Ureter (tissue), 1 donor: Measurements from ENCODE around the gene IRAK2. TPM values are rescaled to one million over a fixed set of nuclear protein-coding genes. Genes with fewer than 3 reads are reported as not detected.
A peak's percentile ranks its signal among the peaks of the same experiment; 100 is the strongest.

Experiments used
- DNase-seq: peaks from one replicate; pipeline ENCODE4 v3.0.0-alpha.2; 2020; ENCODE audit warnings: low spot score
- total RNA-seq: library from RNA; stranded (reverse); gene quantifications from one replicate; pipeline ENCODE4 v1.2.4, GENCODE V29; 2023
- donor health status: DM: yes; HTN: yes; CAD: no.

Gene IRAK2
- total RNA-seq, 1 donor from 2014 or later = 20.3 TPM

GRCh38 chr3:10223676-10224639 lies 59.2 kb downstream of the IRAK2 start:
- no peak for DNase-seq

- peak; percentile 86 for DNase-seq
These were observed 60.3 kb downstream of the IRAK2 start for GRCh38 chr3:10224794-10225665.

GRCh38 chr3:10226293-10226692 lies 61.6 kb downstream of the IRAK2 start:
- no peak for DNase-seq

GRCh38 chr3:10228248-10228950 lies 63.7 kb downstream of the IRAK2 start:
- no peak for DNase-seq

GRCh38 chr3:10229576-10229975 lies 64.9 kb downstream of the IRAK2 start:
- DNase-seq = no peak

- DNase-seq = no peak
These were observed 67.4 kb downstream of the IRAK2 start for GRCh38 chr3:10232137-10232536.

GRCh38 chr3:10233988-10234387 lies 69.3 kb downstream of the IRAK2 start:
- DNase-seq = no peak

- DNase-seq = no peak
These were observed 70.0 kb downstream of the IRAK2 start for GRCh38 chr3:10234526-10235230.

- no peak for DNase-seq
These were observed 70.8 kb downstream of the IRAK2 start for GRCh38 chr3:10235551-10235950.

GRCh38 chr3:10238345-10239183 lies 73.8 kb downstream of the IRAK2 start:
- no peak for DNase-seq

GRCh38 chr3:10240799-10241198 lies 76.1 kb downstream of the IRAK2 start:
- DNase-seq = no peak

- no peak for DNase-seq
These were observed 77.7 kb downstream of the IRAK2 start for GRCh38 chr3:10242182-10243065.

- no peak for DNase-seq
These were observed 79.3 kb downstream of the IRAK2 start for GRCh38 chr3:10244009-10244408.

GRCh38 chr3:10245081-10245712 lies 80.5 kb downstream of the IRAK2 start:
- DNase-seq = no peak

GRCh38 chr3:10247679-10248183 lies 83.0 kb downstream of the IRAK2 start:
- DNase-seq = no peak

- peak; percentile 96 for DNase-seq
These were observed 83.7 kb downstream of the IRAK2 start, which contains the start of gene TATDN2 for GRCh38 chr3:10248184-10248983. Gene TATDN2, plus strand, starts transcription at chr3:10248459. Its CDS starts 742 bp downstream, at chr3:10249201.

GRCh38 chr3:10248984-10249748 lies 84.4 kb downstream of the IRAK2 start:
- peak; percentile 52 for DNase-seq
